GM20431 (cell line): ENCODE measurements around the gene ADGRD1.
"Not testable (repeated sequence)": the region's sequence is repeated elsewhere in the genome, so short reads cannot be mapped to it uniquely, and the experiment has no call there.

Source experiments
- in situ Hi-C: fragments of 300-500 bp; cut with MseI, MboI; formaldehyde crosslinking; loops from one replicate; pipeline ENCODE4 v1.15.0; 2020; ENCODE audit warnings: low sequenced_read_pairs; ENCODE audit not compliant: unreplicated experiment

ADGRD1 gene

DNA sequence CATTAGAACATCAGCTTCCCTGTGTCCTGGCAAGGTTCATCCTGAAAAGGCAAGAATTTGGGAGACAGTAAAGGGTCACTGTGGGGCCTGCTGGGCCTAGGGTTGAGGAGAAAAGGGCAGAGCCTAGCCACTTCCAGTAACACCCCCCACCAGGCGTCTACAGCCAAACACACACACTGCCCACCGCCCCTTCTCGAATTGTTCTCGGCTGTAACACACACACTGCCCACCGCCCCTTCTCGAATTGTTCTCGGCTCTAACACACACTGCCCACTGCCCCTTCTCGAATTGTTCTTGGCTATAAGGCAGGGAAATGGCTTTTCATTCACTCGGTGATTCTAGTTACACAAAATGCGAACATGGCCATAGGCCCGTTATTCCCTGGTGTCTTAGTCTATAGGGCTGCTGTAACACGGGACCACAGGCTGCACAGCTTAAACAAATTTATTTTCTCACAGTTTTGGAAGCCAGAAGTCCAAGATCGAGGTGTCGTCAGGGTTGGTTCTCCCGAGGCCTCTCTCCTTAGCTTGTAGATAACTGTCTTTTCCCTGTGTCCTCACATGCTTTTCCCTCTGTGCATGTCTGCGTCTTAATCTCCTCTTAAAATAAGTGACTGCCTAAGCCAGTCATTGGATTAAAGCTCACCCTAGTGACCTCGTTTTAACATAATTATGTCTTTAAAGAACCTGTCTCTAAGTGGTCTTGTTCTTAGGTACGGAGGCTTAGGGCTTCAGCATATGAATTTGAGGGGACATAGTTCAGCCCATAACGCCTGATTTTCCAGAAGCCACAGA, 171.0 kb downstream of the ADGRD1 start:
- in situ Hi-C loops, result no loop called here

DNA sequence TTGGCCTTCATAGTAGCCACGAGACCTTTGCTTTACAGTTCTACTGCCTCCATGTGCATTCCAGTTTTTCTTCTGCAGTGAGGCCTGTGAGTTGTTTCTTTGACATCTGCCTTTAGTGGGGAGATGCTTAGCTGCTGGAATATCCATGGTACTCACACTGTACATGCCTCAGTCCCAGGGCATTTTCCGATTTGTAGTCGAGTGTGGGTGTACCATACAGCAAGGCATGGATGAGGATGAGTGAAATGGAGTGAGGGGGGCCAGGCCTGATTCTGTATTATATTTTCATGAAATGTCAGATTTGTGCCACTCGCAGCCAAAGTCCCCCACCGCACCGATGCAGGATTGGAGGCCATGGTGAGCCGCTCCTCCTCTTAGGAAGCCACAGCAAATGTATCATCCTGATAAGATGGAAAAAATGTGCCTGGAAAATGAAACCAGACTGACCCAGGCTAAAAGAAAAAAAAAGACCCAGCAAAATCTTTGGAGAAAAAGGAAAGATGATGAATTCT, 173.0 kb downstream of the ADGRD1 start:
- in situ Hi-C loops, result no loop called here

DNA sequence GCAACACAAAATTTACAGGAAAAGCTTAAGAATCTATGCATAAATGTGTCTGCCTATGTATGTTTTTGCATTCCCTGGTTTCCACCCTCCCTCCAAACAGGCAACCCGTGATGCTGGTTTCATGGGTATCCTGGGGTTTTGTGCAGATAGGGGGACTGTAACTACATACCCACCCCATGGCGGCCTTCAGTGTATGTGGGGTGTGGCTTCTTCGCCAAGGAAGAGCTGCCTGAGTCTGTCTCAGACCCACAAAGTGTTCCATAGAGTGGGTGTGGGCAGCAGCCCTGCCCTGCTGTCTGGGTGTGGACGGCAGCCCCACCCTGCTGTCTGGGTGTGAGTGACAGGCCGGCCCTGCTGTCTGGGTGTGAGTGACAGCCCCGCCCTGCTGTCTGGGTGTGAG, 174.8 kb downstream of the ADGRD1 start:
- in situ Hi-C loops, result no loop called here

DNA sequence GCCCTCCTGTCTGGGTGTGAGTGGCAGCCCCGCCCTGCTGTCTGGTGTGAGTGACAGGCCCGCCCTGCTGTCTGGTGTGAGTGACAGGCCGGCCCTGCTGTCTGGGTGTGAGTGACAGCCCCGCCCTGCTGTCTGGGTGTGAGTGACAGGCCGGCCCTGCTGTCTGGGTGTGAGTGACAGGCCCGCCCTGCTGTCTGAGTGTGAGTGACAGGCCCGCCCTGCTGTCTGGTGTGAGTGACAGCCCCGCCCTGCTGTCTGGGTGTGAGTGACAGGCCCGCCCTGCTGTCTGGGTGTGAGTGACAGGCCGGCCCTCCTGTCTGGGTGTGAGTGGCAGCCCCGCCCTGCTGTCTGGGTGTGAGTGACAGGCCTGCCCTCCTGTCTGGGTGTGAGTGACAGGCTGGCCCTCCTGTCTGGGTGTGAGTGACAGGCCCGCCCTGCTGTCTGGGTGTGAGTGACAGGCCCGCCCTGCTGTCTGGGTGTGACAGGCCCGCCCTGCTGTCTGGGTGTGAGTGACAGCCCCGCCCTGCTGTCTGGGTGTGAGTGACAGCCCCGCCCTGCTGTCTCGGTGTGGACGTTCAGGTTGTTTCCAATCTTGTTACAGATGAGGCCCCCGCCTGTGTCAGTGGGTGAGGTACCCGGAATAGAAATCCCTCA, 175.4 kb downstream of the ADGRD1 start:
- in situ Hi-C loops, result not testable (repeated sequence)

DNA sequence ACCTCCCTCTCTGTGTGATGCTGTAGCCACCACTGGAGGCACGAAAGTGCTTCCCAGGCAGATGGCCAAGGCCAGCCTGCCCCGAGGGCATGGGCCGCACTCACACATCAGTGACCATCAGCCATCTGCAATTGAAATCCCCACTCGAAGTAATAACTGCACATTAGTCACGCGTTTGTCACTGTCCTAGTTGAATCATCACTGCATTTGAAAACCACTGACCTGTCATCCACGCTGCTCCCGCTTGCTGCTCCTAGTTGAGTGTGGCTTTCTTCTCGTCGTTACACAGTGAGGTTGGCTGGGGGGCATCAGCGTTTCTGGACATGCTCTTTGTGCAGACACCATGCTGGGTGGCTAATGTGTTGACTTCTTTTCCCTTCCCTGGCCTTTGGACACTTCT, 176.1 kb downstream of the ADGRD1 start:
- in situ Hi-C loops, result no loop called here

DNA sequence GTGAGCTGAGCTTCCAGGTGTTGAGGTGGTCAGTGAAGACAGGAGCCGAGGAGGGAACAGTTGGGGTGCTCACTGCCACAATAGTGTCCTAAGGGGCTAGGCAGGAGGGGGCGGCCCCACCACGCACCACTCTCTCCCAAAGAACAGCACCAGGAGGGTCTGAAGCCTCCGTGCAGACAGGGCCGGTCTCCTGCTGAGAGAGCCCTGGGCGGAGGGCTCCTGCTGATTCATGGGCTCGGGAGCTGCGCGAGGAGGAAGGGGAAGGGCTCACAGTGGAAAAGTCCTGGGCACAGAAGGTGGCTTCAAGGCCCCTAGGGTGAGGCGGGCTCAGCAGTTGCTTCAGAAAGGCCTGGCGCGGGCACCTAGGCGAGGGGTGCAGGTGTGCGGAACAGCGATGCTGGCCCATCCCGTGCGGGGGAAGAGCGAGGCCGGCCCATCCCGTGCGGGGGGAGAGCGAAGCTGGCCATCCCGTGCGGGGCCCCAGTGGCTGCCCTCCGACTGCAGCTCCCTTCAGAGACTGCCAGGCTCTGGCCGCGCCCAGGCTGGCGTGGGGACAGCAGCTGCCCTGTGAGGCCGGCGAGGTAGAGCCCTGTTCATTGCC, 176.7 kb downstream of the ADGRD1 start:
- in situ Hi-C loops, result no loop called here

DNA sequence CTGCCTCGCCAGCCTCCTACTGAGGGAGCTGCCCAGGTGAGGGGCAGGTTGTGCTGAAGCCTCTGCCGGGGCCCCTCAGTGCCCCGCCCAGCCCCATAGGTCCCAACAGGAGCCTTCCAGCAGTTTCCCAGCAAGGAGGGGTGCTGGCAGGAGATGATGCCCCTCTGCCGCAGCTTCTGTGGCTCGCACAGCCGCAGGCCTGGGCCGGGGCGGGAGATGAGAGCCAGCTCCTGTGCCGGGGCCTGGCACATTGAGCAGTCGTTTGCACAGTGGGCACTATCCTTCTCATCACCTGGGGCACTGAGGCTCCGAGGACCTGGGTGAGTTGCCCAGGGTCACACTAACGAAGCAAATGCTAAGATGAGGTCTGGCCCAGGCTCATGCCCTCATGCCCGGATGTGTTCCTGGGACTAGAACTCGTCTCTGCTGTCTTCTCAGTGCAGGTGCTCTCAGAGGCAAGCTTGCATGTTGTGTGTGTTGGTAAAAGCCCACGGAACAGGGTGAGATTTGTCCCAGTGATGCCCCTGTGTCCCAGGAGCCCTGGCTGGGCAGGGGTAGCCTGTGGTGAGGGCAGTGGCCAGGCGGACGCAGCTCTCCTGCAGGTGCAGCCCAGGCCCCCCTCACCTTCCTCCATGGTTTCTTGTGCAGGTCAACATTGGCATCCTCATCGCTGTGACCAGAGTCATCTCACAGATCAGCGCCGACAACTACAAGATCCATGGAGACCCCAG, 177.5 kb downstream of the ADGRD1 start:
- in situ Hi-C loops, result no loop called here

DNA sequence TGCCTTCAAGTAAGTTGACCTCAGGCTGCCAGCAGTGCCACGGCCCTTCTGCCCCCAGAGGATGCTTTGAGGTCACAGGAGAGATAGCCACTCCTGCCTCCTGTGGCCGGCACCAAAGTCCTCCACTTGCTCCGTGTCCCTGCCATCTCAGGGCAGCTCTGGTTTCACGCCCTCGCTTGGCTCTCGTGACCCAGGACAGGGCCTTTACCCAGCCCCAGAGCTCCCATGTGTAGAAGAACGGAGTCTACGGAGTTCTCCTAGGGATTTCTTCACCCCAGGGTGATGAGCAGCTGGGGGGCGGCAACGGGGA, 178.1 kb downstream of the ADGRD1 start:
- in situ Hi-C loops, result no loop called here

DNA sequence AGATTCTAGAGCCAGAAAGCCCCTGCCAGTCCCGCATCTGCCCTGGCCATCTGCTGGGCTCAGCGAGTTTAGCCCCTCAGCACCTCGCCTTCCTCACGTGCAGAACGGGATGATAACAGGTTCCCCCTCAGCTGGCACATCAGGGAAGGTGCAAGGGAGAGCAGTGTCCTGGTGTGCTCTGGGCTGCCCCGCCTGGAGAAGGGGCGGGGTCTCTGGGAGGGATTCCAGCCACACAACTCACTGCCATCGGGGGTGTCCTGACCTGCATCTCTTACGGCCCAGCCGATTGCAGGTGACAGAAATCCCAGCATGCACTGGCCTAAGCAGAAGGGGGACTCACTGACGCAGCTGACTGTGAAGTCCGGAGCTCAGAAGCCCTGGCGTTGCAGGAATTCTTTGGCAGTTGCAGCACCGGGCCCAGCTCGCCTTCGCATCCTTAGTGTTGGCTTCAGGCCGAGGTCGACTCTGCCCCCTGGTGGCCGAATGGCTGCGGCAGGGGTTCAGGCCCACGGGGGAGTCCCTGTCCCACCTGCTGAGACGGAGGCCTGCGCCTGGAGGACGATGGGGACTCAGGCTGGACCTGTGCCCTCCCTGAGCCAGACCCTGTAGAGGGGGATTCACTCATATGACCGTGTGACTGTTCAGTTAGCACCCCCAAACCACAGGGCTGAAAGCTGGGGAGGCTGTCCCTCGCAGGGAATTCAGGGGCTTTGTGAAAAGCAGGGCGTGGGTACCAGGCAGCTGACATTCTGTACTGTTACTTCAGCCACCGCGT, 178.6 kb downstream of the ADGRD1 start:
- in situ Hi-C loops, result no loop called here

DNA sequence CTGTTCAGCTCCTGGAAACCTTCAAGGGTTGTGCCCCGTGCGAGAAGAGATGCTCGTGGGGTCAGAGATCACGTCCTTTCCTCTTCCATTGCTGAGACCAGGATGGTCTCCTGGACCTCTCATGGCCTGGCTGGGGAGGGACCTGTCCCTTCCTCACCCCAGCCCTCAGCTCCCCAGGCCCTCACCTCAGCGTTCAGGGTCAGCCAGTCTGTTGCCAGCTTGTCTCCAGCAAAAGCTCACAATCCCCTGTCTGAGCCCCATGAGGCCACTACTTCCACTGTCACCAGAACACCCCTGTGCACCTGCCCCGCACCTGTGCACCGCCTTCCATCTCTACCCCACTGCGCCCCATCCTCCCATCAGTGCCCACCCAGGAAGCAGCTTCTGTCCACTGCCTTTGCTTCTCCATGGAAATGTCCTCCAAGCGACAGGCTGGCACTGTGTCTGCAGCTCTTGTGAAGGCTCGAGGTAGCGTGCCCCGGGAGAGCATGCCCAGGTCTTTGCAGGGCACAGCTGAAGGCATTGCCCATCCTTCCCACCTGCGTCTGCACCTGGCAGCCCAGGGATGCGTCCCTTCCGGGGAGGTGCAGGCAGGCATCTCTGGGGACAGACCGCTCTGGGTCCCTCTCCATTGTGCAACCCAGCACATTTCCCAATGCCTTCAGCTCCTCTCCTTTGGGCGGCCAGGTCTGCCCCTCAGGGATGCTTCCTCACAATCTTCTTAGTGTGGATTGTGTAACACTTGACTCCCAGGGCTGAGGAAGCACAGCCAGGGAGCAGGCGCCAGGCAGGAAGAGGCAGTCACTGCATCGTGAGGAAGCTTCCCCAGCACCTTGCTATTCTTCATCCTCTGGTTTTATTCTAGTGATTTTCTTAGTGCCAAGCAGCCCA, 179.6 kb downstream of the ADGRD1 start:
- in situ Hi-C loops, result no loop called here

DNA sequence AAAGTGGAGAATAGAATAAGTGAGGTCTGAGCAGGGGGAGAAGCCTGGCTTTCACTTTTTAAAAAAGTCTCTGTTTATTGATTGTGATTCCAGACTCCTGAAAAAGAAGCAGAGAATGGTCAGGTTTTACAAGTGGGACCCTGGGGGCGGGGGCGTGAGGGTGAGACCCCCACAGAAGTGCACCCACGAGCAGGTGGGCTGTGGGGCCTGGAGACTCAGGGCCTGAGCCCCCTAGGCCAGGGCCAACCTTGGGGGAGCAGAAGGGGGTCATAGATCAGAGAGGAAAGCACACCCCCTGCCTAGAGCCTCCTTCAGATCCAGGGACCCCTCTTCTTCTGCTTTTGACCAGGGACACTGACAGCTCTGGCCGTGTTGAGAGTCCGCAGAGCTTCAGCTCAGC, 180.3 kb downstream of the ADGRD1 start:
- in situ Hi-C loops, result no loop called here

DNA sequence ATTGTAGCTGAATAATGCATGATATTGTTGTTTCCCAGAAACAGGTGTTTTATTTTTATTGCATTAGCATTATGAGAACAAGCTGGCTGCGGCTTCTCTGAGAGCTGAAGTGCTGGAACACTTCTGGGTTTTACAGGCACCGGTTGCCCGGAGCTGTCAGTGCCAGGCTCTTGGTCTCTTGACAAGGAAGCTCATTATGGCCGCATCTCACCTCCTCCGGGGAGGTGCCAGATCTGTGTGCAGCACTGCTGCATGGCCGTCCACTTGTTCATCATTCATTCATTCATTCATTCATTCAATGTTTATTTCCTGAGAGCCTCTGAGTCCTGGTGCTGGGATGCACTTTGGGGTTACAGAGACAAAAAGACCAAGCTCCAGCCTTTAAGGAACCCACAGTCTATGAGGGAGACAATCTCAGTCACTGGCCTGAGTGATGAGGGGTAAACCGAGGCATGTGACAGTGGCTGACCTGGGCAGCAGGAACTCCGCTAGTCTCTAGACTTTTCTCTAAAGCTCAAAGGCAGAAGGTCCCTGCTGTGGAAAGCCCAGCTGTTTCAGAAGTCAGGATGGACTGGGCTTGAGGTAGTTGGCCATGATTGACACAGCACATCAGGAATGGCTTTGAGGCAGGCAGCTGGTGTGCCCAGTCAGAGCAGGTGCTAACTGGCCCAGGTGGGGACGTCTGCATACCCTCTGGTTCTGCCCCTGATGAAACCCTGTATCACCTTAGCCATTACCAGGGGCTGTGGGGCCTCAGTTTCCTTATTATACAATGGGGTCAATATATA, 181.0 kb downstream of the ADGRD1 start:
- in situ Hi-C loops, result no loop called here

DNA sequence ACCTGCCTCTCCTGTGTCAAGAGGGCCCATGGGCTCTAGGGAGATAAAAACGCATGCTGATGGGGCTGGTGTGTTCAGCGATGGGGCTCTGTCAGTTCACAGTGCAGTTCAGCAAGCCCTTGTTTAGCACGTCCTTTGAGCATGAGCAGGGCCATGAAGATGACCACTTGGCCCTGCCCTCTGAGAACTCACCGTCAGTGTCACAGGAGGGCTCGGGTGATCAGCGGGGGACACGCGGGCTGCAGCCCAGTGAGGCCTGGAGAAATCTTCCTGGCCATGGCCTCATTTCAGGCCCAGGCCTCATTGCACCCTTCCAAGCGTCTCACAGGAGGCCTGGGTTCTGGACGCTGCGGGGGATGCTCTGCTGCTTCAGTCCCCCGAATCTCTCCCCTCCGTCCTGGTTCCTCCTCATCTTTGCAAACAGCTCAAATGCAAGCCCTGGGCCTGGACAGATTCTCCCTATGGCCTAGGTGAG, 181.6 kb downstream of the ADGRD1 start:
- in situ Hi-C loops, result no loop called here

DNA sequence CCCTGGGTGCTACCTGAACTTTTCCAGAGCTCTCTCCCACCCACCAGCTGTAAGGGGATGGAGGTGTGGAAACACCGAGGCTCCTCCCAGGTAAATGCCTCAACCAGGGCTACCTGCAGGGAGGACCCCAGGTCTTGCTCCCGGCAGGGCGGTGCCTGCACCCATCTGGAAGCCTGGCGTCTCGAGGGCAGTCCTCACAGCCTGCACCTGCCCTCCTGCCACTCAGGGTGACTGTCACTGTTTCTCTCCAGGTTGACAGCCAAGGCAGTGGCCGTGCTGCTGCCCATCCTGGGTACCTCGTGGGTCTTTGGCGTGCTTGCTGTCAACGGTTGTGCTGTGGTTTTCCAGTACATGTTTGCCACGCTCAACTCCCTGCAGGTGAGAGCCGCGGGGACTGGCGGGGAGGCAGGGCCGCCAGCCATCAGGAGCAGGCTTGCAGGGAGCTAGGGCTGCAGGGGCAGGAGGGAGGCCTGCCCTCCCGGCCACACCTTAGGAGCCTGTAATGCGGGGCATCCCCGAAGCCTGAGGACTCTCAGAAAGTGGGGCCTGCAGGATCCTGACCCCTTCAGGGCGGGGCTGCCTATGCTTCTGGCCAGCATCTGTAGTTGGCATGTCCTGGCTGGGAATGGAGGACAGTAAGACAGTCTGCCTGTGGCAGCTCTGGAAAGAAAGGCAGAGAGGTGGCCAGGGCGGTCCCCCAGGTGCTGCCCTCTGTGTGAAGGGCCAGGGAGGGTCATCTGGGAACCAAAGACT, 182.3 kb downstream of the ADGRD1 start:
- in situ Hi-C loops, result no loop called here

DNA sequence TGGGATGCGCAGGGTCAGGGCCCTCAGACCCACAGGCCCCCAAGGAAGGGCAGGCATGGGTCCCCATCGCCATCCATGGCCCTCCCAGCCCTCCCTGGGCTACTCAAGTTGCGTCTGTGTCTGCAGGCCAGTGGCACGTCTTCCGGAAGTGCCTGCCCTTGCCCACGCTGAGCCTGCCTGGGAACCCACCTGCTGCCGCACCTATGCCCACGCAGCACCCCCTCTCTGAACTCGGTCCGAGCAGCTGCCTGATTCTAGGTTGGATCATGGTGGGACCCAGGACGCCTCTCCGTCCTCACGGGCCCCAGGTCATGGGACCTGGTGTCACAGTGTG, 182.8 kb downstream of the ADGRD1 start:
- in situ Hi-C loops, result no loop called here

DNA sequence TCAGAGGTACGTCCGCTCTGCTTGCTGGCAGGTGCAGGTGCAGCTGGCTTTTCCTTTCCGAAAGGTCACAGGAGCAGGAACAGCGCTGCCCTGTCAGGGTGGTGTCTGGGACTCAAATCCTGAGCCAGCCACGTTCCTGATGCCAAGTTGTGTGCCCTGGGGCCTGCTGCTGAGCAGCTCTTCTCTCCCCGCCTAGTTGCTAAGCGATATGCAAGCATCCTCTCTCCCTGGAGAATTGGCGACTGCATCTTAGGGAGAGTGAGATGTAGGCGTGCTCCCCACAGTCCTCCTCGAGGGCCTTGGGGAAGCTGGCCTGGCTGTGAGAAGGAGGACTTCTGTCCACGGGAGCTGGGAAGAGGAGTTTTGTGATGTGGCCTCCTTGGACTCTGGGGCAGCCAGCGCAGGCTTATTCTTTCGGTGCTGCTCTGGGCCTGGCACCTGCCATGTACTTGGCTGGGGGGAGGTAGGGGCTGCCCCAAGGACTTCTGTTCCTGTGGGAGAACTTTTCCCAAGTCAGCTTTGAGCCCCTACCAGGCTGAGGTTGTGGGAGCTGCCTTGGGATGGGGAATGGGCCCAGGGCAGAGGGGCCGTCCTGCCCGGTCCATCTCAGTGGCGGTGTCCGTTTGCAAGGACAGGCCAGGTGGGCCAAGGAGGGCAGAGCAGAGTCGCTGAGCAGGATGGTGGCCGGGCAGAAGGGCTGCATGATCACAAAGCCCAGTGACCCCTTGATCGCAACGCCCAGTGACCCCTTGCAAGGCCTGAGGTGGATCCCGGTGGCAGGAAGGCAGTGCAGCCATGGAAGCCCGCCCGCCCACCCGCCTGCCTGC, 183.5 kb downstream of the ADGRD1 start:
- in situ Hi-C loops, result no loop called here
